Fibroblast of pulmonary artery (primary cell): ENCODE results near the gene ZBTB44.

Experiments
- DNase-seq: peaks from one replicate; pipeline ENCODE4 v3.0.0-alpha.2; 2010; ENCODE audit warnings: low read depth
- H3K4me3 ChIP-seq: replicated peaks from 2 replicates; pipeline ENCODE4 v1.5.1; 2011; ENCODE audit warnings: low read depth, mild to moderate bottlenecking, control low read depth, low read length, moderate library complexity
- TF ChIP-seq, protein P1 (sequence below): IDR thresholded peaks from 2 replicates; pipeline ENCODE4 v1.5.1; 2011; ENCODE audit warnings: mild to moderate bottlenecking, control low read depth, low read length, inconsistent platforms; ENCODE audit errors: missing control alignments

The ZBTB44 gene

DNA sequence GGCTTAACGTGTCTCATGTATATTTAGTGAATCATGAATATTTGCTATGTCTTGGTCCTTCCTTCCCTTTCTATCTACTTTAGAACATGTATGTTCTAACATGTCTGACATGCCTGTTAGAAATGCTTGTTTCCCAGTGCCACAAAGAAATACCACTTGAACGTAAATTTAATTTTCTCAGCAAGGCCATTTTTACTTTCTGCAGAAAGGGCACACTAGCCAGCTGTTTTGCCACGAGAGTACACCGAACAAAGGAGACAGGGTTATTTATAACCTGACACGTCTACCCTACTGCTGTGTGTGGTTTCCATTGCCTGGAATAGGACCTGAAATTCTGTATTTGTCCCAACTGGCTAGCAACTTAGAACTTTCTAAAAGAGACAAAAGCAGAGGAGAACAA lies 7.4 kb upstream of the ZBTB44 start:
- DNase-seq, result no peak
- TF ChIP-seq, protein P1, sequence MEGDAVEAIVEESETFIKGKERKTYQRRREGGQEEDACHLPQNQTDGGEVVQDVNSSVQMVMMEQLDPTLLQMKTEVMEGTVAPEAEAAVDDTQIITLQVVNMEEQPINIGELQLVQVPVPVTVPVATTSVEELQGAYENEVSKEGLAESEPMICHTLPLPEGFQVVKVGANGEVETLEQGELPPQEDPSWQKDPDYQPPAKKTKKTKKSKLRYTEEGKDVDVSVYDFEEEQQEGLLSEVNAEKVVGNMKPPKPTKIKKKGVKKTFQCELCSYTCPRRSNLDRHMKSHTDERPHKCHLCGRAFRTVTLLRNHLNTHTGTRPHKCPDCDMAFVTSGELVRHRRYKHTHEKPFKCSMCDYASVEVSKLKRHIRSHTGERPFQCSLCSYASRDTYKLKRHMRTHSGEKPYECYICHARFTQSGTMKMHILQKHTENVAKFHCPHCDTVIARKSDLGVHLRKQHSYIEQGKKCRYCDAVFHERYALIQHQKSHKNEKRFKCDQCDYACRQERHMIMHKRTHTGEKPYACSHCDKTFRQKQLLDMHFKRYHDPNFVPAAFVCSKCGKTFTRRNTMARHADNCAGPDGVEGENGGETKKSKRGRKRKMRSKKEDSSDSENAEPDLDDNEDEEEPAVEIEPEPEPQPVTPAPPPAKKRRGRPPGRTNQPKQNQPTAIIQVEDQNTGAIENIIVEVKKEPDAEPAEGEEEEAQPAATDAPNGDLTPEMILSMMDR, result no peak
- no peak overlapping the region for H3K4me3 ChIP-seq

DNA sequence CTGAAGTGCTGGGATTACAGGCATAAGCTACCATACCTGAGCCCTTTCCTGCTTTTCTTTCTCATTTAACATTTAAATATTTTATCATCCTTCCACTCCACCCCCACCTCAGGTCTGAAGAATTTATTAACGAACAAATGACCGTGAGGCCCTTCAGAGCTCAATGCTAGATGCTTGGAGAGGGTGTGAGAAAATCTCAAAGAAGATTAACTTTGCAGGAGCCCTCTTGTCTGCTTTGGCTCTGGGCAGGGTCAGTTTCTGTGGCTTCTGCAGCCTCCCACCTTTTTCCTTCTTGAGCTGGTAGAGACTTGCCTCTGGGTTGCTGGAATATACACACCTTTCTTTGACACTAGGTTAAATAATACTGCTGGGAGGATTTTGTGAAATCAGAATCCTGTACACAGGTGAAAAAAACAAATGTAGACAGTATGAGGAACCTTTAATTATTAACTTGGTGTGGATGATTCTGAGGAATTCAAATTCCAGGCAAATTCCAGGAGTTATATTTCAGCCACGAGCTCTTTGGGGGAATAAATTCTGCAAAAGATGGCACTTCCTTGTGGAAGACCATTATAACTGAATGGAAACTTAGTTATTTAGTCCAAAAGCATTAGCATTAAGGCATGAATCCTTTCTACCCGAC lies 3.4 kb upstream of the ZBTB44 start:
- DNase-seq, result no peak
- no peak overlapping the region for H3K4me3 ChIP-seq
- TF ChIP-seq, protein P1, result no peak

DNA sequence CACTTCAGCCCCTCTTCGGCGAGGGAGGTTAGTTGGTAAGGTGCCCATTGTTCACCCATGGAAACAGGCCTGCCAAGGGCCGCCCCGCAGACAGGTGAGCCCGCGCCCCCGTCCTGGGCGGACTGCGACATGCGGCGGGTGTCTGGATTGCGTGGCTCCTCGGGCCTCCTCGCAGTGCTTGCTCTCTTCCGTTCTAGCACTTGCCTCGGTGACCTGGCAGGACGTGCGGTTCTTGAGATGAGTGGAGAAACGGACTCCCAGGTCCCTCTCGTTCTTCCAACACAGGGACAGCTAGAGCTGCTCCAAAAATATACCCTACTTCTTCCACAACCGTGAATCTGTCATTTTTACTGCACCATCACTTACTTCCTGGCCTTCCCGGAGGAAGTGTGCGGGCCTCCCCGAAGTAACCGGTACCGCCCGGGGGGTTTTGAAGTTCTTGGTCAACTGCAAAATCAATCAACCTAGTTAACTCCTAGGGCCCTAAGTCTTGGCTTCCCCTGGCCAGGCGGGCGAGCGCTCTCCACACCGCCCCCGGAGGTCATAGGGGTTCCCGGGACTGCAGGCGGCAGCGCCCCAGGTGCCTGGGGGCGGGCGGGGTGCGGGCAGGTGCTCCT lies 745 bp upstream of the ZBTB44 start:
- TF ChIP-seq, protein P1, result no peak
- no peak for DNase-seq
- H3K4me3 ChIP-seq, result peak overlapping the region; percentile 52

DNA sequence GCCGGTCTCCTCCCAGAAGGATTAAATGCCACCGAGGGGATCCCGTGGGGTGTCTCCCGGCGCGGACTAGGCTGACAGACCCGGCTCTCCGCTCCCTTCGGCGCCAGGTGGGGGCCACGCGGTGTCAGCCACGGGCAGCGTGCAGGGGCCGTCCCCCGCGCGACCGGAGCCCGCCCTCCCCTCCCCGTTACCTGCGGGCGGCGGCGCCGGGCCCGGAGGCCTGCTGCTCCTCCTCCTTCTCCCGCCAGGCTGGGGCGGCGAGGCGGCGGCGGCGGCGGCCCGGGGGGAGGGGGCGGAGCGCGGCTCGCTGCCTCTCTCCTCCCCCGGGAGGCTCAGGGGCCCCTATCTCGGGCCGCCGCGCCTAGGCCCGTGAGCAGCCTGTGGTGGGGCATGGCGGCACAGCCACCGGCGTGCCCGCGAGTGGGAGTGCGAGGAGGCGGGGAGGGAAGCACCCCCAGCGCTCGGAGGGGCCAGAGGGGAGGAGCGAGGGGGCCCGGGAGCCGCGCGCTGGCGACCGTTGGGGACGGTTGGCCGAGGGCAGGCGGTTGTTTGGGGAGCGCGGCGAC lies 450 bp downstream of the ZBTB44 start:
- H3K4me3 ChIP-seq, result peak overlapping the region; percentile 84
- DNase-seq, result peak; percentile 30
- TF ChIP-seq, protein P1, result no peak

DNA sequence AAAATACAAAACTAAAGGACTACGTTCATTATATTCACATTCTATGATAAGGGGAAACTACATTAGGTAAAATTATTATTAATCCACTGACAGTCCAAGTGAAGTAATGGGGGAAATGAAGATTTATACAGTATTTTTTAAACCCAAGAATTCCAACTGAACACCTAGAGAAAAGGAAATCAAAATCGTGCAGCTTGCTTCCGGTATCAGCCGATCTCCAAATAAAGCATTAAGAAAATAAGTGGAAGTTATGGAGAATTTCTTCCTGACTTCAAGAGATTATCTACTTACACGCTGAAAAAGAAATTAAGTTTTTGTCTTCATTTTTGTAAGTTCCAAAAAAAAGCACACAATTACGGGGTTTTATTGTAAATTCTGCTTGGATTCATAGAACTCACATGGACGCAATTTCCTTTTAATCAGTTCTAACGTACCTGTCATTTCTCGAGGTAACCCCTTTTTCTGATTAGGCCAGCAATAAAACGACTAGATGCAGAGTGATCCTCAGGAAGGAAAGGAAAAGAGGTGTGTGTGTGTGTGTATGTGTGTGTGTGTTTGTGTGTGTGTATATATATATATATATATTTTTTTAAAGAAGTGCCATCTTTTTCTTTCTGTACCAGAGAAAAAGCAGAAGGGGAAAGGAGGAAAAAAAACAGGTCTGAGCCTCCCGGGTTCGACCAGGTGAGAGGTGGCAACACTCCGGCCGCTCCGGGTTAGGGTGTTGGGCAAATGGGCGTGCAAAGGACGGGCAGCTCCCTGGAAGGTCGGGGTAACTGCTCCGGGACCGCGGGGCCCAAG lies 1.1 kb downstream of the ZBTB44 start:
- peak overlapping the region; percentile 84 for H3K4me3 ChIP-seq
- DNase-seq, result peak; percentile 9
- TF ChIP-seq, protein P1, result no peak

DNA sequence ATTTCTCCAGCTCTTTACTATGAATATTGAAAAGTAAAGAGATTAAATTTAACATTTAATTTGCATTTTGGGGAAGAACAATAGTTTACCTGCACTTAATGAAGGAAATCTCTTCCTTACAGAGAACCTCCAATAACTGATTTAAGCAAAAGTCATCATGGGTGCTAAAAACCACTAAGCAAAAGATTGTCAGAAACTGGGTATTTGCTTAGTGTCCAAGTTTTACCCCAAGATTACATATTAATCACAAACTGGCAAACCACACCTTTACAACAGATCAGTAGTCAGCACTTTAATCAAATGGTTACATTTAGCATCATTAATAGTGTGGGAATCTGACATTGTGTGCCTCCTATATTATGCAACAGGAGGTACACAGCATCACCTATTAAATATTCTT lies 2.7 kb downstream of the ZBTB44 start:
- TF ChIP-seq, protein P1, result no peak
- DNase-seq, result no peak
- no peak overlapping the region for H3K4me3 ChIP-seq
